ENCODE data around the gene MRPS5. TPM values are rescaled to one million over a fixed set of nuclear protein-coding genes. Genes with fewer than 3 reads are reported as not detected.

Gene MRPS5
- total RNA-seq, 1 donor from 2014 or later: 75.2 TPM

DNA sequence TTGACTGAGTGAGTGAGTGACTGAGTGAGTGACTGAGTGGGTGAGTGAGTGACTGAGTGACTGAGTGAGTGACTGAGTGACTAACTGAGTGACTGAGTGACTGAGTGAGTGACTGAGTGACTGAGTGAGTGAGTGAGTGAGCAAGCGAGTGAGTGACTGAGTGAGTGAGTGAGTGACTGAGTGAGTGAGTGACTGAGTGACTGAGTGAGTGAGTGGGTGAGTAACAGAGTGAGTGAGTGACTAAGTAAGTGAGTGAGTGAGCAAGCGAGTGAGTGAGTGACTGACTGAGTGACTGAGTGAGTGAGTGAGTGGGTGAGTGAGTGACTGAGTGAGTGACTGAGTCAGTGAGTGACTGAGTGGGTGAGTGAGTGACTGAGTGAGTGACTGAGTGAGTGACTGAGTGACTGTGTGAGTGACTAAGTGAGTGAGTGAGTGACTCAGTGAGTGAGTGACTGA, 84.2 kb downstream of the MRPS5 start:
- H3K4me3 Mint-ChIP-seq: no peak overlapping the region
- Histone ChIP-seq H3K9me3 (ENCODE audit: low read depth) (peaks cover 3% of the 10 kb centered on the region), H3K36me3 (no peaks in the 10 kb centered on the region), H2AFZ (replicated peaks) (no peak overlapping the region), H3K27ac (no peak overlapping the region), H3K79me2 (ENCODE audit: low read depth) (no peaks in the 10 kb centered on the region), H3K27me3 (no peaks in the 10 kb centered on the region), H3K9ac (no peak overlapping the region), H3F3A (ENCODE audit: low read depth) (peaks cover 16% of the 10 kb centered on the region), H3K4me2 (no peak overlapping the region), H4K20me1 (ENCODE audit: low read depth) (no peaks in the 10 kb centered on the region), H3K4me1 (no peaks in the 10 kb centered on the region), H3K4me3 (no peak overlapping the region)
- no peak overlapping the region for H3K27ac Mint-ChIP-seq
- no peaks in the 10 kb centered on the region for H3K36me3 Mint-ChIP-seq
- H3K9me3 Mint-ChIP-seq: peaks cover 9% of the 10 kb centered on the region
- no peaks in the 10 kb centered on the region for H3K4me1 Mint-ChIP-seq
- TF ChIP-seq EZH2phosphoT487 (IDR thresholded peaks at IDR 0.05) (no peak), EZH2 (IDR thresholded peaks at IDR 0.05) (no peak)
- TF ChIP-seq, protein P1, sequence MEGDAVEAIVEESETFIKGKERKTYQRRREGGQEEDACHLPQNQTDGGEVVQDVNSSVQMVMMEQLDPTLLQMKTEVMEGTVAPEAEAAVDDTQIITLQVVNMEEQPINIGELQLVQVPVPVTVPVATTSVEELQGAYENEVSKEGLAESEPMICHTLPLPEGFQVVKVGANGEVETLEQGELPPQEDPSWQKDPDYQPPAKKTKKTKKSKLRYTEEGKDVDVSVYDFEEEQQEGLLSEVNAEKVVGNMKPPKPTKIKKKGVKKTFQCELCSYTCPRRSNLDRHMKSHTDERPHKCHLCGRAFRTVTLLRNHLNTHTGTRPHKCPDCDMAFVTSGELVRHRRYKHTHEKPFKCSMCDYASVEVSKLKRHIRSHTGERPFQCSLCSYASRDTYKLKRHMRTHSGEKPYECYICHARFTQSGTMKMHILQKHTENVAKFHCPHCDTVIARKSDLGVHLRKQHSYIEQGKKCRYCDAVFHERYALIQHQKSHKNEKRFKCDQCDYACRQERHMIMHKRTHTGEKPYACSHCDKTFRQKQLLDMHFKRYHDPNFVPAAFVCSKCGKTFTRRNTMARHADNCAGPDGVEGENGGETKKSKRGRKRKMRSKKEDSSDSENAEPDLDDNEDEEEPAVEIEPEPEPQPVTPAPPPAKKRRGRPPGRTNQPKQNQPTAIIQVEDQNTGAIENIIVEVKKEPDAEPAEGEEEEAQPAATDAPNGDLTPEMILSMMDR (IDR thresholded peaks at IDR 0.05): no peak
- peaks cover 21% of the 10 kb centered on the region for H3K27me3 Mint-ChIP-seq (ENCODE audit: insufficient read depth, low read depth)
- no peak for DNase-seq (ENCODE audit: low spot score)

DNA sequence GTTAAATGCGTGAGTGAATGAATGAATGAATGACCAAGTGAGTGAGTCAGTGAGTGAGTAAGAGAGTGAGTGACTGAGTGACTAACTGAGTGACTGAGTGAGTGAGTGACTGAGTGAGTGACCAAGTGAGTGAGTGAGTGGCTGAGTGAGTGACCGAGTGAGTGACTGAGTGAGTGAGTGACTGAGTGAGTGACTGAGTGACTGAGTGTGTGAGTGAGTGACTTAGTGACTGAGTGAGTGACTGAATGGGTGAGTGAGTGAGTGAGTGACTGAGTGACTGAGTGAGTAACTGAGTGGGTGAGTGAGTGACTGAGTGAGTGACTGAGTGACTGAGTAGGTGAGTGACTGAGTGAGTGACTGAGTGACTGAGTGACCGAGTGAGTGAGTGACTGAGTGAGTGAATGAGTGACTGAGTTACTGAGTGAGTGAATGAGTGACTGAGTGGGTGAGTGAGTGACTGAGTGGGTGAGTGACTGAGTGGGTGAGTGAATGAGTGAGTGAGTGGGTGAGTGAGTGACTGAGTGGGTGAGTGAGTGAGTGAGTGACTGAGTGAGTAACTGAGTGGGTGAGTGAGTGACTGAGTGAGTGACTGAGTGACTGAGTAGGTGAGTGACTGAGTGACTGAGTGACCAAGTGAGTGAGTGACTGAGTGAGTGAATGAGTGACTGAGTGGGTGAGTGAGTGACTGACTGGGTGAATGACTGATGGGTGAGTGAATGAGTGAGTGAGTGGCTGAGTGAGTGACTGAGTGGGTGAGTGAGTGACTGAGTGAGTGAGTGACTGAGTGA, 84.8 kb downstream of the MRPS5 start:
- Histone ChIP-seq H3K27ac (no peak overlapping the region), H3K4me1 (no peaks in the 10 kb centered on the region), H3K36me3 (no peaks in the 10 kb centered on the region), H3F3A (ENCODE audit: low read depth) (peaks cover 16% of the 10 kb centered on the region), H3K4me2 (no peak overlapping the region), H2AFZ (replicated peaks) (no peak overlapping the region), H3K9me3 (ENCODE audit: low read depth) (peaks cover 3% of the 10 kb centered on the region), H3K27me3 (no peaks in the 10 kb centered on the region), H3K79me2 (ENCODE audit: low read depth) (no peaks in the 10 kb centered on the region), H3K4me3 (no peak overlapping the region), H4K20me1 (ENCODE audit: low read depth) (no peaks in the 10 kb centered on the region), H3K9ac (no peak overlapping the region)
- Mint-ChIP-seq H3K27me3 (ENCODE audit: insufficient read depth, low read depth) (peaks cover 22% of the 10 kb centered on the region), H3K4me1 (no peaks in the 10 kb centered on the region), H3K4me3 (no peak overlapping the region), H3K27ac (no peak overlapping the region), H3K9me3 (peaks cover 9% of the 10 kb centered on the region), H3K36me3 (no peaks in the 10 kb centered on the region)
- TF ChIP-seq, protein P1 (IDR thresholded peaks at IDR 0.05): no peak
- TF ChIP-seq EZH2phosphoT487 (IDR thresholded peaks at IDR 0.05): no peak
- TF ChIP-seq EZH2 (IDR thresholded peaks at IDR 0.05): no peak
- no peak for DNase-seq (ENCODE audit: low spot score)

Other genes starting within 250 kb of the MRPS5 start
- not detected in 2 replicates for gene MAL, start 96.1 kb downstream of the MRPS5 start, total RNA-seq (ENCODE audit: low replicate concordance)
- 24.0 and 28.7 TPM in 2 replicates for gene ZNF514, start 38.0 kb upstream of the MRPS5 start, total RNA-seq (ENCODE audit: low replicate concordance)
- 5.1 and 5.2 TPM in 2 replicates for gene ZNF2, start 44.0 kb upstream of the MRPS5 start, total RNA-seq (ENCODE audit: low replicate concordance)
- gene ZNF892, start 85.7 kb upstream of the MRPS5 start, total RNA-seq (ENCODE audit: low replicate concordance): 15.4 and 20.6 TPM in 2 replicates
- 0.95 and 2.4 TPM in 2 replicates for gene PROM2, start 152.6 kb upstream of the MRPS5 start, total RNA-seq (ENCODE audit: low replicate concordance)
- gene KCNIP3, start 175.5 kb upstream of the MRPS5 start, total RNA-seq (ENCODE audit: low replicate concordance): 0.64 and 1.1 TPM in 2 replicates